ENCODE measurements around the gene MRPL58. TPM values are rescaled to one million over a fixed set of nuclear protein-coding genes. Genes with fewer than 3 reads are reported as not detected.

MRPL58 gene
- total RNA-seq, 1 experiment from 2014 or later: 41.0 TPM

GRCh38 chr17:75048249-75048878 lies 35.9 kb downstream of the MRPL58 start:
- H3K18ac ChIP-seq (ENCODE audit: insufficient read length, low read depth, low read length): no peak overlapping the region
- H3K9me3 ChIP-seq (ENCODE audit: control insufficient read depth, low read depth, low read length): no peaks in the 10 kb centered on the region
- no peak for TF ChIP-seq CTCF (conservative IDR thresholded peaks at IDR 0.05)
- H3K4me2 ChIP-seq (ENCODE audit: insufficient read depth, insufficient read length, low read length): peak overlapping the region; percentile 96
- no peak for DNase-seq
- no peaks in the 10 kb centered on the region for H3K4me1 ChIP-seq (ENCODE audit: insufficient read depth, low read length)
- no peak overlapping the region for H3K27ac ChIP-seq (ENCODE audit: insufficient read length, low read depth, low read length)
- Mint-ChIP-seq H3K27me3 (ENCODE audit: low read depth) (no peaks in the 10 kb centered on the region), H3K36me3 (ENCODE audit: insufficient read depth in 1 of 3, low read depth in 3 of 3) (peaks cover 20 to 53% (median 34%) of the 10 kb centered on the region in 3 experiments), H3K27ac (peak overlapping the region in 2 of 3 experiments; percentile 57 to 95; a peak in 2 of 7 replicates), H3K9me3 (peaks cover 0 to 2% of the 10 kb centered on the region in 2 experiments; a peak in 1 of 5 replicates), H3K4me3 (peak overlapping the region; percentile 97 to 100), H3K4me1 (peaks cover 33 to 35% of the 10 kb centered on the region in 2 experiments)
- no peak overlapping the region for H2AK5ac ChIP-seq (ENCODE audit: insufficient read length, low read length)
- no peak overlapping the region for H3K56ac ChIP-seq (ENCODE audit: insufficient read length, low read depth, low read length)
- no peak overlapping the region for H2BK15ac ChIP-seq (ENCODE audit: low read depth, low read length)
- H3K4ac ChIP-seq (ENCODE audit: low read depth, low read length): no peak overlapping the region
- H3K79me2 ChIP-seq (ENCODE audit: insufficient read depth, low read length): peaks cover 13% of the 10 kb centered on the region; the same call in 1 of the 2 replicates
- no peak overlapping the region for H2BK12ac ChIP-seq (ENCODE audit: insufficient read length, low read depth, low read length)
- H2AFZ ChIP-seq (ENCODE audit: low read length): no peak overlapping the region
- H3K23ac ChIP-seq (ENCODE audit: insufficient read length, low read depth, low read length): no peak overlapping the region
- no peak overlapping the region for H4K5ac ChIP-seq (ENCODE audit: insufficient read length, low read depth, low read length)
- WGBS (ENCODE audit: extremely low coverage, insufficient read length, low lambda C conversion rate): no CpG with 5 or more reads among the region's 5 CpGs
- H3K27me3 ChIP-seq (ENCODE audit: insufficient read depth, low read length): no peaks in the 10 kb centered on the region
- no peak overlapping the region for H2BK120ac ChIP-seq (ENCODE audit: low read depth, low read length, poor library complexity, severe bottlenecking)
- H2BK5ac ChIP-seq (ENCODE audit: insufficient read length, low read length): no peak overlapping the region
- no peak overlapping the region for H4K8ac ChIP-seq (replicated peaks; ENCODE audit: insufficient read length, low read depth, low read length)
- H3K23me2 ChIP-seq (ENCODE audit: insufficient read length, low read depth, low read length, poor library complexity, severe bottlenecking): peaks cover 6% of the 10 kb centered on the region
- H3K79me1 ChIP-seq (ENCODE audit: insufficient read depth, low read depth, low read length, poor library complexity, severe bottlenecking): peaks cover 5% of the 10 kb centered on the region
- H3K14ac ChIP-seq (ENCODE audit: insufficient read depth, low read length): no peak overlapping the region
- peak overlapping the region; percentile 41 for H3K9ac ChIP-seq (ENCODE audit: extremely low read depth, insufficient read length, low read length)
- H2BK20ac ChIP-seq (ENCODE audit: low read depth, low read length, poor library complexity, severe bottlenecking): no peak overlapping the region
- no peak overlapping the region for H4K91ac ChIP-seq (ENCODE audit: insufficient read length, low read depth, low read length)
- no peaks in the 10 kb centered on the region for H4K20me1 ChIP-seq (ENCODE audit: control insufficient read depth, insufficient read depth, insufficient read length)
- no peak overlapping the region for H3T11ph ChIP-seq (ENCODE audit: low read length)
